Thyroid gland (tissue), 4 donors: ENCODE results near the gene NFAM1.

Source experiments
- CTCF ChIP-seq, 6 experiments: fragments of 200-600 bp in 3 of 6; fragments of 450-650 bp in 3 of 6; sonication (generic) in 3 of 6; IDR thresholded peaks; one replicate each; pipeline ENCODE4 v1.5.1; 2016 to 2019; ENCODE audit warnings: antibody characterized with exemption in 6 of 6, mild to moderate bottlenecking in 2 of 6, inconsistent platforms in 1 of 6, moderate library complexity in 1 of 6
- POLR2A ChIP-seq, 2 donors: fragments of 450-650 bp; IDR thresholded peaks; one replicate each; pipeline ENCODE4 v1.6.1; 2017; ENCODE audit warnings: antibody characterized with exemption in 2 of 2, mild to moderate bottlenecking in 2 of 2, moderate library complexity in 1 of 2

- TF ChIP-seq CTCF (IDR thresholded peaks at IDR 0.05) (no peak), POLR2A (IDR thresholded peaks at IDR 0.05) (no peak)
These were observed 40.5 kb upstream of the NFAM1 start for GRCh38 chr22:42472671-42473070.
